SJSA1 (cell line): ENCODE data around the gene ZMYM2. TPM values are rescaled to one million over a fixed set of nuclear protein-coding genes. Genes with fewer than 3 reads are reported as not detected.
A peak's percentile ranks its signal among the peaks of the same experiment; 100 is the strongest.

ENCODE experiments used
- DNase-seq, 2 experiments: peaks; one replicate each; pipeline ENCODE4 v3.0.0-alpha.2; 2015 to 2020; ENCODE audit warnings: low spot score in 2 of 2, low read depth in 1 of 2
- H3K27ac ChIP-seq: fragments of 250-450 bp; sonication (Bioruptor Pico); 2 replicates; pipeline ENCODE4 v1.5.1; 2020; ENCODE audit warnings: mild to moderate bottlenecking, moderate library complexity
- H3K27me3 ChIP-seq: fragments of 250-450 bp; sonication (Bioruptor Pico); replicated peaks from 2 replicates; pipeline ENCODE4 v1.5.1; 2020; ENCODE audit warnings: mild to moderate bottlenecking, moderate library complexity
- H3K36me3 ChIP-seq: fragments of 250-450 bp; sonication (Bioruptor Pico); 2 replicates; pipeline ENCODE4 v1.5.1; 2020; ENCODE audit warnings: mild to moderate bottlenecking
- H3K4me1 ChIP-seq: fragments of 250-450 bp; sonication (Bioruptor Pico); replicated peaks from 2 replicates; pipeline ENCODE4 v1.6.1; 2021; ENCODE audit warnings: mild to moderate bottlenecking
- H3K4me3 ChIP-seq: fragments of 250-450 bp; sonication (Bioruptor Pico); 2 replicates; pipeline ENCODE4 v1.5.1; 2020; ENCODE audit warnings: mild to moderate bottlenecking
- H3K9me3 ChIP-seq: fragments of 250-450 bp; sonication (Bioruptor Pico); replicated peaks from 2 replicates; pipeline ENCODE4 v1.5.1; 2020; ENCODE audit warnings: mild to moderate bottlenecking
- total RNA-seq: library from RNA; depleted of rRNA; stranded (reverse); fragments of >200 nt; shearing (Covaris generic); gene quantifications from 2 replicates; pipeline ENCODE4 v1.2.3, GENCODE V29; 2014

Gene ZMYM2
- total RNA-seq, 1 experiment from 2014 or later = 30.4 TPM

GRCh38 chr13:20044086-20044485 lies 85.6 kb downstream of the ZMYM2 start:
- no peak for DNase-seq
- Histone ChIP-seq H3K4me3 (no peak overlapping the region), H3K9me3 (no peaks in the 10 kb centered on the region), H3K27ac (no peak overlapping the region), H3K36me3 (peaks cover 14% of the 10 kb centered on the region), H3K27me3 (no peaks in the 10 kb centered on the region), H3K4me1 (no peaks in the 10 kb centered on the region)

- Histone ChIP-seq H3K4me3 (no peak overlapping the region), H3K36me3 (peaks cover 8% of the 10 kb centered on the region), H3K27ac (no peak overlapping the region), H3K4me1 (no peaks in the 10 kb centered on the region), H3K27me3 (no peaks in the 10 kb centered on the region), H3K9me3 (no peaks in the 10 kb centered on the region)
- DNase-seq = no peak
Measured at GRCh38 chr13:20045950-20046548, 87.5 kb downstream of the ZMYM2 start.

DNA sequence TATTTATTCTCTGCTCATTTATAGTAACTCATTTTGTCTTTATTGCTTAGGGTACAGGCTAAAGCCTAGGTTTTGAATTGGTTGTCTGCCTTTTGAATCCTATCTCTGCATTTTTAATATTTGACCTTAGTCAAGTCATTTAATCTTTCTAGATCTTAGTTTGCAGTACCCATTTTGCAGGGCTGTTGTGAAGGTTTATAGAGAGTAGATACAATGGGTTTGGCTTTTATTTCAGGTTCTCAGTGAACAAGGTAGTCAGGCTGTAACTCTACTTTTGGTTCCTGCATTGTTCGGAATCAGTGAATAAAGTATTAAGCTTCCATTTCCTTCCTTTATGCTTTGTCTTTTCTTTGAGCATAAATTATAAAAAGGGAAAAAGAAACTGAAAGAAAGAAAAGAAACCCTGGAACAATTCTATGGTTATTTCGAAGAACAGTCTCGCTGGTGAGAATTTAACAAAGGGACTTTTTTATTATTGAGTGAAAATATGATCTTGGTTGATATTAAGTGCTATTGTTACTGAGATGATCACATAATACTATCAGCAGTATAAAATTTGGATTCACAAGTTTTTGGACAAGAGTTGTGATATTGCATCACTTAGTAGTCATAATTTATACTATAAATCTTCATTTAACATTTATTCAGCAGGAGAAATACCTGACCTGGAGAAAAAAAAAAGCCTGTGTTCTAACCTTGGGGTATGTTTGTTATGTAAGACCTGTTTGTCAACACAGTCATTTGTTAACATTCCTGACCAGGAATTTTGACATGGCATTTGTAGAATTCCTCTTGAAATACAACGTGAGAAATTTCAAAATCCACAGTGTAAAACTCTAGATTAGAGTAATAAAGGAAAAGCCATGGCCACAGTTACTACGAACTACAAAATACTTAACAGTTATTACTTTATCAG lies 91.3 kb downstream of the ZMYM2 start:
- Histone ChIP-seq H3K27me3 (no peaks in the 10 kb centered on the region), H3K27ac (no peak overlapping the region), H3K4me3 (no peak overlapping the region), H3K9me3 (no peaks in the 10 kb centered on the region), H3K4me1 (no peaks in the 10 kb centered on the region), H3K36me3 (peaks cover 10% of the 10 kb centered on the region; the same call in 1 of the 2 replicates)
- no peak for DNase-seq

DNA sequence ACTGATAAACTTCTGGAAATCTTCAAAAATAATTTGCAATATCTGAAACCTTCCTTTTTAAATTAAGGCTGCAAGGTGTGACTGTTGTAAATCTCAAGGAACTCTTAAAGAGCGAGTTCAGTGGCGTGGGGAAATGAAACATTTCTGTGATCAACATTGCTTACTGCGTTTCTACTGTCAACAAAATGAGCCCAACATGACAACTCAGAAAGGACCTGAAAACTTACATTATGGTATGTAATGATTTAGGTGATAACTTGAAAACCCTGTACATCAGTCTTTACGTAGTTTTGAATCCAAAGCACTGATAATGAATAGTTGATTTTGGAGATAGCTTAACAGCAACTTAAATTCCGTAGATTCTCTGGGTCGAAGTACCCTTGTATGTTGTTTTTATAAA lies 92.8 kb downstream of the ZMYM2 start:
- Histone ChIP-seq H3K36me3 (peaks cover 13% of the 10 kb centered on the region; the same call in 1 of the 2 replicates), H3K27me3 (no peaks in the 10 kb centered on the region)

GRCh38 chr13:20053016-20053415 lies 94.5 kb downstream of the ZMYM2 start:
- Histone ChIP-seq H3K36me3 (peaks cover 17% of the 10 kb centered on the region), H3K9me3 (no peaks in the 10 kb centered on the region), H3K27ac (no peak overlapping the region), H3K4me1 (no peaks in the 10 kb centered on the region), H3K27me3 (no peaks in the 10 kb centered on the region), H3K4me3 (no peak overlapping the region)
- DNase-seq = no peak

More for the DNA sequence above, 92.8 kb downstream of the ZMYM2 start:
- Histone ChIP-seq H3K4me1 (no peaks in the 10 kb centered on the region), H3K4me3 (no peak overlapping the region), H3K9me3 (no peaks in the 10 kb centered on the region), H3K27ac (no peak overlapping the region)
- no peak for DNase-seq

DNA sequence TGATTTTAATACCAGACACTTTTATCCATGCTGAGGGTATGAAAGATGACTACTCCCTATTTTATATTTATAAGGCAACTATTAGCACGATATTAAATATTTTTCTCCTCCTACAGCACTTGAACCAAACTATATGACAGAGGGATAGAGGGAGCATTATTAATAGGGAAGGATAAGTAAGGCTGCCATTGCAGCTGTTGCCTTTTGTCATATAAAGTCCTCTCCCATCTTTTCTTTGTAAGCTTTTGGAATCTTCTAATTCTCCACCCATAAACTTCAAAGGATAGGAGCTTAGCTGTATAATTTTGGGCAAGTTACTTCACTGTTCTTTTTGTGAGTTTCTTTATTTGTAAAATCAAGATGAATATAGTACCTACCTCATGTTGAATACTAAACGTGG lies 95.4 kb downstream of the ZMYM2 start:
- DNase-seq = no peak

GRCh38 chr13:20054586-20054985 lies 96.1 kb downstream of the ZMYM2 start:
- Histone ChIP-seq H3K9me3 (no peaks in the 10 kb centered on the region), H3K4me3 (no peak overlapping the region), H3K27ac (no peak overlapping the region), H3K4me1 (no peaks in the 10 kb centered on the region), H3K36me3 (peaks cover 19% of the 10 kb centered on the region), H3K27me3 (no peaks in the 10 kb centered on the region)
- DNase-seq = no peak

More for the DNA sequence above, 95.4 kb downstream of the ZMYM2 start:
- Histone ChIP-seq H3K27me3 (no peaks in the 10 kb centered on the region), H3K36me3 (peaks cover 17% of the 10 kb centered on the region), H3K9me3 (no peaks in the 10 kb centered on the region), H3K27ac (no peak overlapping the region), H3K4me1 (no peaks in the 10 kb centered on the region), H3K4me3 (no peak overlapping the region)

DNA sequence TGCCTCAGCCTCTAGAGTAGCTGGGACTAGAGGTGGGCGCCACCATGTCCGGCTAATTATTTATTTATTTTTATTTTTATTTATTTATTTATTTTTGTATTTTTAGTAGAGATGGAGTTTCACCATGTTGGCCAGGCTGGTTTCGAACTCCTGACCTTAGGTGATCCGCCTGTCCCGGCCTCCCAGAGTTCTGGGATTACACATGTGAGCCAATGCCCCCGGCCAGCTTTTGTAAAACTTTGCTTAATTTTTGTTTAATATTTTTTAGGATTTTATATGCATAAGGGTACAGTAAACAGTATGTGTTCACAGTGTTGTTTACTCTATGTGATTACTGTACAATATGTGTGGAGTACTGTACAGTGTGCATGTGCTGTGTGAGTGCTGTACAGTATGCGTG lies 98.7 kb downstream of the ZMYM2 start:
- Histone ChIP-seq H3K27me3 (no peaks in the 10 kb centered on the region), H3K4me3 (no peak overlapping the region), H3K9me3 (no peaks in the 10 kb centered on the region), H3K4me1 (no peaks in the 10 kb centered on the region), H3K36me3 (peaks cover 32% of the 10 kb centered on the region), H3K27ac (no peak overlapping the region)
- no peak for DNase-seq

DNA sequence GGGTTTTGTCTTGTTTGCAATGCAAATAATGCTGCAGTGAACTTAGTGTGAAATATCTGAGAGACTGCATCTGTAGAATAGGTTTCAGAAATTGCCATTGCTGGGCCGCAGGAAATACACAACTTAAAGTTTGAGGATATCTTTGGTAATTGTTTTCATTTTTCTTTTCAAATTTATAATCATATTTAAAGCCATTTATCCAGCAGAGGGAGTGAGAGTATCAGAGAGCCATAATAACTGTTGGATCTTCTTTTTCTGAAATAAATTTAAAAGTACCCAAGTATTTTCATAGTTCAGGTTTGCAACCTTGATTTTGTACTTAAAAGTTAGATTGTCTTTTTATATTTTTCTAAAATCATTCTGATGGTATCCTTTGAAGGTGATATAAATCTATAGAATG lies 99.4 kb downstream of the ZMYM2 start:
- Histone ChIP-seq H3K4me1 (no peaks in the 10 kb centered on the region), H3K4me3 (no peak overlapping the region), H3K27me3 (no peaks in the 10 kb centered on the region), H3K27ac (no peak overlapping the region), H3K9me3 (no peaks in the 10 kb centered on the region), H3K36me3 (peaks cover 35% of the 10 kb centered on the region)
- DNase-seq = no peak

GRCh38 chr13:20058476-20058875 lies 99.9 kb downstream of the ZMYM2 start:
- no peak overlapping the region for H3K27ac ChIP-seq
- H3K4me1 ChIP-seq = no peaks in the 10 kb centered on the region
- H3K4me3 ChIP-seq = no peak overlapping the region
- H3K36me3 ChIP-seq = peaks cover 35% of the 10 kb centered on the region
- H3K27me3 ChIP-seq = no peaks in the 10 kb centered on the region
- DNase-seq = no peak
- no peaks in the 10 kb centered on the region for H3K9me3 ChIP-seq

DNA sequence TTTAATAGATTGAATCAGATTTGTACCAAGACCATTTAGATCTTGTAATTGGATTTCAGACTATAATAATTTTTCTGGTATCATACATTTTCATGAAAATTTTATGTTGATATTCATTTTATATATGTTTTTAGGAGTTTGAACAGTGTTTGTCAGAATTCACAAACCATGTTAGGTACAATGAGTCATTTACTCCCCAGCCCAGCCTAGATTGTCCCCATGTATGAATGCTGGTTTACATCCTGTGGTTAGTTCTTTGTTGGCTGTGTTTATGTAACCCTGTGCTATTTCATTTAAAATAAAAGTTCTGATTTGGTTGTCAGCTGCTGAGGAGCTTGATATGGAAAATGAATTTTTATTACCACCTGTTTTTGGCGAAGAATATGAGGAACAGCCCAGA lies 105.6 kb downstream of the ZMYM2 start:
- Histone ChIP-seq H3K27ac (no peak overlapping the region), H3K9me3 (no peaks in the 10 kb centered on the region), H3K27me3 (no peaks in the 10 kb centered on the region), H3K4me1 (peaks cover 6% of the 10 kb centered on the region), H3K36me3 (peaks cover 42% of the 10 kb centered on the region), H3K4me3 (no peak overlapping the region)
- DNase-seq = peak in 1 of 2 experiments; percentile 50

DNA sequence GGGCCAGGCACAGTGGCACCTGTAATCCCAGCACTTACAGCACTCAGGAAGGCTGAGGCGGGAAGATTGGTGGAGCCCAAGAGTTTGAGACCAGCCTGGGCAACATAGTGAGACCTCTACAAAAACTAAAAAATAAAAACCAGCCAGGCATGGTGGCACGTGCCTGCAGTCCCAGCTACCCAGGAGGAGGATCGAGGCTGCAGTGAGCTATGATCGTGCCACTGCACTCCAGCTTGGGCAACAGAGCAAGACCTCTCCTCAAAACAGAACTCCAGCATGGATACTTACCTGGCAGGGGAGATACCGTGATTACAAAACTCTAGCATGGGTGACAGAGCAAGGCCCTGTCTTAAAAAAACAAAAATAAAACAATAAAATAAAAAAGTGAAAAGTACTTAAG lies 107.0 kb downstream of the ZMYM2 start:
- Histone ChIP-seq H3K27me3 (no peaks in the 10 kb centered on the region), H3K27ac (no peak overlapping the region), H3K9me3 (no peaks in the 10 kb centered on the region), H3K36me3 (peaks cover 32% of the 10 kb centered on the region), H3K4me1 (peaks cover 10% of the 10 kb centered on the region), H3K4me3 (no peak overlapping the region)
- DNase-seq = no peak

- peak in 1 of 2 experiments; percentile 18 for DNase-seq
- 0 out of 2 replicates have a peak, but pooled peaks cover 5% of the 10 kb centered on the region for H3K4me1 ChIP-seq
Measured at GRCh38 chr13:20069956-20070355, 111.4 kb downstream of the ZMYM2 start.

GRCh38 chr13:20073775-20074174 lies 115.2 kb downstream of the ZMYM2 start:
- H3K36me3 ChIP-seq = peaks cover 9% of the 10 kb centered on the region; the same call in 1 of the 2 replicates
- no peak for DNase-seq
- H3K4me1 ChIP-seq = 0 out of 2 replicates have a peak, but pooled peaks cover 5% of the 10 kb centered on the region
- no peak overlapping the region for H3K27ac ChIP-seq
- H3K9me3 ChIP-seq = no peaks in the 10 kb centered on the region
- no peak overlapping the region for H3K4me3 ChIP-seq
- no peaks in the 10 kb centered on the region for H3K27me3 ChIP-seq

More at GRCh38 chr13:20069956-20070355, 111.4 kb downstream of the ZMYM2 start:
- Histone ChIP-seq H3K4me3 (no peak overlapping the region), H3K9me3 (no peaks in the 10 kb centered on the region), H3K27ac (no peak overlapping the region), H3K27me3 (no peaks in the 10 kb centered on the region), H3K36me3 (peaks cover 20% of the 10 kb centered on the region)
